Activated naive CD8-positive, alpha-beta T cell (primary cell): ENCODE data around the gene GRM3.

Source experiments
- H3K27ac Mint-ChIP-seq: one replicate; pipeline ENCODE4 v1.8.0; 2021; ENCODE audit warnings: mixed read lengths
- H3K27me3 Mint-ChIP-seq: one replicate; pipeline ENCODE4 v1.8.0; 2021; ENCODE audit warnings: mixed read lengths
- H3K36me3 Mint-ChIP-seq: one replicate; pipeline ENCODE4 v1.8.0; 2021; ENCODE audit warnings: mixed read lengths
- H3K4me1 Mint-ChIP-seq: one replicate; pipeline ENCODE4 v1.8.0; 2021; ENCODE audit warnings: low read depth, mixed read lengths
- H3K4me3 Mint-ChIP-seq: one replicate; pipeline ENCODE4 v1.8.0; 2021; ENCODE audit warnings: mild to moderate bottlenecking, mixed read lengths
- H3K9me3 Mint-ChIP-seq: one replicate; pipeline ENCODE4 v1.8.0; 2021; ENCODE audit warnings: low read depth, mixed read lengths

GRM3 gene

GRCh38 chr7:86748843-86749719 lies 105.4 kb downstream of the GRM3 start:
- H3K9me3 Mint-ChIP-seq, result no peaks in the 10 kb centered on the region
- H3K4me1 Mint-ChIP-seq, result no peaks in the 10 kb centered on the region
- H3K4me3 Mint-ChIP-seq, result no peak overlapping the region
- H3K36me3 Mint-ChIP-seq, result no peaks in the 10 kb centered on the region
- H3K27me3 Mint-ChIP-seq, result peaks cover 2% of the 10 kb centered on the region
- no peak overlapping the region for H3K27ac Mint-ChIP-seq

DNA sequence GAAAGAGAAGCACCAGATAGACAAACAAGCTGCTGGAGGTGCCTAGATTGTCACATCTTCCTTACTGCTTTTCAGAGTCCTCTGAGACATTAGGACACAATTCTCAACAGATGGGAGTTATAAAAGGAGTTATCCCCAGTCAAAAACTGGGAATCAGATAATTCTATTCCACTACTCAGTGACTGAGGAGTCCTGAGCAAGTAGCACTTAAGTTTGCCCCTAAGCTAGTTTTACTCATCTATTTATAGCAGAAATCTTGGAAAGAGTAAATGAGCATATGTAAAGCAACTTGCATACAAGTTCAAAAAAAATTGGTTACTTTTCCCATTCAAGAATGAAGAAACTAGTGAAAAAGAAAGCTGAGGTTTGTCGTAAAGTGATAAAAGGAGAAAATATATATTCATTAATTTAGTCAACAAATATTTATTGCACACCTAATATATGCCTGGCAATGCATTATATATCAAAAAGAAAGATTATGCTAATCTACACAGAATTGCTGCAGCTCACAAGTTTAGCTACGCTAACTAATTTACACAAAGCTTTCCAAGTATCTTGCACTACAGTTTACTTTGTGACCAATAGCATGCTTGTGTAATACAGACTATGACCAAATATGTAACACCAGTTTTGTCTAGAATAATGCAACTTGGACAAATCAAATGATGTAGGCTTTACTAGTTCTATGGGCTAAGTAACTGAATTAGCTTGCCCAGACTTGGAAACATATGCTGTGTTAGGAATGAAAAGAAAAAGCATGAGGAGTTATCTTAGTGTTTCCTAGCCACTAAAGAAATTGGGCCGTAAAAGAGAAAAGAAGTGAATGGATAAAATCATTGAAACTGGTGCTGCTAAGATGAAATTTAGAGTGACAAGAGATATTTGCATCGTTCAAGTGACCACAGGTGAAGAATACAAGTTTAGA lies 106.3 kb downstream of the GRM3 start:
- Mint-ChIP-seq H3K4me1 (no peaks in the 10 kb centered on the region), H3K27me3 (peaks cover 2% of the 10 kb centered on the region), H3K36me3 (no peaks in the 10 kb centered on the region), H3K27ac (no peak overlapping the region), H3K4me3 (no peak overlapping the region), H3K9me3 (no peaks in the 10 kb centered on the region)

- no peak overlapping the region for H3K27ac Mint-ChIP-seq
- H3K36me3 Mint-ChIP-seq, result no peaks in the 10 kb centered on the region
- H3K4me3 Mint-ChIP-seq, result no peak overlapping the region
- no peaks in the 10 kb centered on the region for H3K4me1 Mint-ChIP-seq
- peaks cover 11% of the 10 kb centered on the region for H3K9me3 Mint-ChIP-seq
- H3K27me3 Mint-ChIP-seq, result peaks cover 7% of the 10 kb centered on the region
Measured at GRCh38 chr7:86760236-86760635, 116.5 kb downstream of the GRM3 start.

DNA sequence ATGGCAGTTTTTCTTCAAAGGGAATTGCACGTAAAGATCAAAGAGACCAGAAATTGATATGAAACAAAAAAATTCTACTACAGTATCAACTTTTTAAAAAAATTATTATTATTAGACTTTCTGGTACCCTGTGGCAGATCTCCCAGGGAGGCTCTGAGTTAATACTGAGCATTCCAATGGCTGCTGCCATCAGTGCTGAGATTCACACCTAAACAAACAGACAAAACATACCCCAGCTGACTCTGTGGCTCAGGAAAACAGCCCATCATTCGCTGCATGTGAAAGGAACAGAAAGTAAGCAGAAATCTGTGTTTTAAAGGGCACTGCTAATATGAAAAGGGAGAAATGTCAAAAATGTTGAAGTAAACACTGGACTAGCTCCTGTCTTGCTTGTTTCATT lies 118.4 kb downstream of the GRM3 start:
- no peak overlapping the region for H3K27ac Mint-ChIP-seq
- peaks cover 11% of the 10 kb centered on the region for H3K9me3 Mint-ChIP-seq
- H3K4me3 Mint-ChIP-seq, result no peak overlapping the region
- H3K27me3 Mint-ChIP-seq, result peaks cover 7% of the 10 kb centered on the region
- H3K4me1 Mint-ChIP-seq, result no peaks in the 10 kb centered on the region
- no peaks in the 10 kb centered on the region for H3K36me3 Mint-ChIP-seq

- peaks cover 7% of the 10 kb centered on the region for H3K27me3 Mint-ChIP-seq
- peaks cover 11% of the 10 kb centered on the region for H3K9me3 Mint-ChIP-seq
- H3K27ac Mint-ChIP-seq, result no peak overlapping the region
- H3K4me3 Mint-ChIP-seq, result no peak overlapping the region
- H3K4me1 Mint-ChIP-seq, result no peaks in the 10 kb centered on the region
- no peaks in the 10 kb centered on the region for H3K36me3 Mint-ChIP-seq
Measured at GRCh38 chr7:86765931-86766330, 122.2 kb downstream of the GRM3 start.

GRCh38 chr7:86768394-86768793 lies 124.7 kb downstream of the GRM3 start:
- Mint-ChIP-seq H3K36me3 (no peaks in the 10 kb centered on the region), H3K9me3 (peaks cover 6% of the 10 kb centered on the region), H3K27ac (no peak overlapping the region), H3K4me1 (no peaks in the 10 kb centered on the region), H3K27me3 (peaks cover 5% of the 10 kb centered on the region), H3K4me3 (no peak overlapping the region)

DNA sequence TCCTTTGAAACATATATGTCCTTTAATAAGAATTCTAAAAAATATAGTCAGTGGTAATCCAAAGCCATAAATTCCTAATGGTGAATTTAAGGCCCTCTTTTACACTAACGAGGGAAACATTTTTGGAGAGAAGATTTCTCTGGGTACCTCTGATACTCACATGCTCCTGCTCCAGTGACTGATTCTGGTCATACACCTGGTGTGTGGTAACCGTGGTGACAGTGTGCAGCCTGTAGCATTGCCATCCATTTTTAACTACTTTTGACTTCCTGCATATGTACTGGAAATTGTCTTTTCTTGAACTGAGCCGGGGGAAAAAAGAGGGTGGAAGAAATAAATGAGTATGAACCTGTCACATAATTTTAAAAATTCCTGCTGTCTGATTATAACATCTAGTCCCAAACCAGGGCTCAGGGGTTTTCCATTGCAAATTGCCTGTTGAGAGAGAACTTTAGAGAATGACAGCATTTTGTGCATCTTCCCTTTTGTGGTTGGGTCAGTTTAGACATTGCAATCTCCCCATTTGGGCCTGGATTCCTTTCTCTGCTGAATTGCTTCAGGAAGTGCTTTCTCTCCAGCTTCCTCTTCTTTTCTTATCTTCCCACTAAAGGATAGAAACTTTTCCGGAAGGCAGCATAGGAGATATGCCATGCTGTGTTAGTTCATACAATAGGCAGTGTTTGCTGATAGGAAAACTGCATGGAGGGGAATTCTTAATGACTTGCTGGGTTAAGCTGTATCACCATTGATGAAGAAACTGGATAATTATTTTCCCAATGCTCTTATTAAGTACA lies 125.5 kb downstream of the GRM3 start:
- Mint-ChIP-seq H3K36me3 (no peaks in the 10 kb centered on the region), H3K4me3 (no peak overlapping the region), H3K27me3 (no peaks in the 10 kb centered on the region), H3K4me1 (no peaks in the 10 kb centered on the region), H3K9me3 (no peaks in the 10 kb centered on the region), H3K27ac (no peak overlapping the region)

DNA sequence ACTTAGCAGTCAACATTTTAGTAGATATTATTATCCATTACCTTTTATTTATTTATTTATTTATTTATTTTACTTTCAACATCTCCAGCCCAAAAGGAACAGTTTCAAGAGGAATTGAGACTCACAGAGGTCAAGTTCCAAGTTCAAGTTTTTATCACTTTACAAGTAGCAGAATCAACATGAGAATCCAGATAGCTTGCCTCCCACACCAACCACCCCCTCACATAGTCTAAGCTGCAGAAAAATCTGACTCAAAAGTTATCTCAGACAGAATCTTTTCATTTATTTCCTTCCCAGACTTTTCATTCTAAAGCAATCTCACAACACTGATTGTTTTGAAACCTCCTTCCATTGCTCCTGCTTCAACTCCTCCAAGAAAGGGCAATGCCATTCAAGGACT lies 129.6 kb downstream of the GRM3 start:
- Mint-ChIP-seq H3K27ac (no peak overlapping the region), H3K36me3 (no peaks in the 10 kb centered on the region), H3K4me3 (no peak overlapping the region), H3K27me3 (no peaks in the 10 kb centered on the region), H3K4me1 (no peaks in the 10 kb centered on the region), H3K9me3 (no peaks in the 10 kb centered on the region)

GRCh38 chr7:86775203-86775602 lies 131.5 kb downstream of the GRM3 start:
- no peaks in the 10 kb centered on the region for H3K27me3 Mint-ChIP-seq
- H3K36me3 Mint-ChIP-seq, result no peaks in the 10 kb centered on the region
- H3K4me3 Mint-ChIP-seq, result no peak overlapping the region
- H3K27ac Mint-ChIP-seq, result no peak overlapping the region
- H3K4me1 Mint-ChIP-seq, result no peaks in the 10 kb centered on the region
- no peaks in the 10 kb centered on the region for H3K9me3 Mint-ChIP-seq

GRCh38 chr7:86776136-86776535 lies 132.4 kb downstream of the GRM3 start:
- Mint-ChIP-seq H3K27me3 (no peaks in the 10 kb centered on the region), H3K9me3 (no peaks in the 10 kb centered on the region), H3K4me1 (no peaks in the 10 kb centered on the region), H3K36me3 (no peaks in the 10 kb centered on the region), H3K4me3 (no peak overlapping the region), H3K27ac (no peak overlapping the region)

- no peaks in the 10 kb centered on the region for H3K4me1 Mint-ChIP-seq
- no peaks in the 10 kb centered on the region for H3K36me3 Mint-ChIP-seq
- no peaks in the 10 kb centered on the region for H3K27me3 Mint-ChIP-seq
- H3K27ac Mint-ChIP-seq, result no peak overlapping the region
- H3K4me3 Mint-ChIP-seq, result no peak overlapping the region
- no peaks in the 10 kb centered on the region for H3K9me3 Mint-ChIP-seq
Measured at GRCh38 chr7:86778271-86778670, 134.6 kb downstream of the GRM3 start.

- no peaks in the 10 kb centered on the region for H3K36me3 Mint-ChIP-seq
- H3K27ac Mint-ChIP-seq, result no peak overlapping the region
- no peaks in the 10 kb centered on the region for H3K9me3 Mint-ChIP-seq
- H3K27me3 Mint-ChIP-seq, result no peaks in the 10 kb centered on the region
- H3K4me3 Mint-ChIP-seq, result no peak overlapping the region
- no peaks in the 10 kb centered on the region for H3K4me1 Mint-ChIP-seq
Measured at GRCh38 chr7:86784765-86785164, 141.1 kb downstream of the GRM3 start.

DNA sequence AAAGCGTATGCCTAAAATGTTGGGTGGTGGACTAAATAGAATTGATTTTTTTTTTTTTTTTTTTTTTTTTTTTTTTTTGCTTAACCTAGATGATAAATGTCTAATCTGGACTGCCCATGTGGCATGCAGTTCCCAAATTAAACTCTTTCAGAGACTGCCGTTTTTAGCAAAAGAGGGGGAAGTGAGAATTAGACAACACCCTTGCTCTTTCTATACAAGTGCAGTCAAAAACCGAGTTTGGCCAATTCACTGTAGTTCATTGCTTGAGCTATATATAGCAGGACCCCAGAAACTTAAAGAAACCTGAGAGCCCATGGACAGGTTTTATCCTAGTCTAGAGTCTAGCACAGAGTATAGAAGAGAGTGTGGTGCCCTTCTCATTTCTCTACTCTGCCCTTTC lies 141.9 kb downstream of the GRM3 start:
- H3K36me3 Mint-ChIP-seq, result no peaks in the 10 kb centered on the region
- H3K27ac Mint-ChIP-seq, result no peak overlapping the region
- no peaks in the 10 kb centered on the region for H3K27me3 Mint-ChIP-seq
- H3K9me3 Mint-ChIP-seq, result no peaks in the 10 kb centered on the region
- no peak overlapping the region for H3K4me3 Mint-ChIP-seq
- H3K4me1 Mint-ChIP-seq, result no peaks in the 10 kb centered on the region

GRCh38 chr7:86786376-86786775 lies 142.7 kb downstream of the GRM3 start:
- Mint-ChIP-seq H3K27me3 (no peaks in the 10 kb centered on the region), H3K9me3 (no peaks in the 10 kb centered on the region), H3K36me3 (no peaks in the 10 kb centered on the region), H3K27ac (no peak overlapping the region), H3K4me1 (no peaks in the 10 kb centered on the region), H3K4me3 (no peak overlapping the region)

GRCh38 chr7:86788948-86789347 lies 145.2 kb downstream of the GRM3 start:
- H3K27me3 Mint-ChIP-seq, result no peaks in the 10 kb centered on the region
- no peaks in the 10 kb centered on the region for H3K4me1 Mint-ChIP-seq
- no peaks in the 10 kb centered on the region for H3K36me3 Mint-ChIP-seq
- H3K27ac Mint-ChIP-seq, result no peak overlapping the region
- H3K4me3 Mint-ChIP-seq, result no peak overlapping the region
- H3K9me3 Mint-ChIP-seq, result no peaks in the 10 kb centered on the region
